Fibroblast of lung (primary cell): ENCODE results near the gene PGA5.

Source experiments
- CTCF ChIP-seq, 2 donors: IDR thresholded peaks in 1 of 2; conservative IDR thresholded peaks in 1 of 2; 1 replicate in 1 of 2; 2 replicates in 1 of 2; pipeline ENCODE4 v1.5.1; 2011 to 2012; ENCODE audit warnings: low read length in 2 of 2, control low read depth in 1 of 2, inconsistent platforms in 1 of 2, low read depth in 1 of 2, mild to moderate bottlenecking in 1 of 2
- EZH2 ChIP-seq: IDR thresholded peaks from 2 replicates; pipeline ENCODE4 v1.5.1; 2012; ENCODE audit warnings: low read length, control low read depth, mild to moderate bottlenecking; ENCODE audit errors: missing control alignments

DNA sequence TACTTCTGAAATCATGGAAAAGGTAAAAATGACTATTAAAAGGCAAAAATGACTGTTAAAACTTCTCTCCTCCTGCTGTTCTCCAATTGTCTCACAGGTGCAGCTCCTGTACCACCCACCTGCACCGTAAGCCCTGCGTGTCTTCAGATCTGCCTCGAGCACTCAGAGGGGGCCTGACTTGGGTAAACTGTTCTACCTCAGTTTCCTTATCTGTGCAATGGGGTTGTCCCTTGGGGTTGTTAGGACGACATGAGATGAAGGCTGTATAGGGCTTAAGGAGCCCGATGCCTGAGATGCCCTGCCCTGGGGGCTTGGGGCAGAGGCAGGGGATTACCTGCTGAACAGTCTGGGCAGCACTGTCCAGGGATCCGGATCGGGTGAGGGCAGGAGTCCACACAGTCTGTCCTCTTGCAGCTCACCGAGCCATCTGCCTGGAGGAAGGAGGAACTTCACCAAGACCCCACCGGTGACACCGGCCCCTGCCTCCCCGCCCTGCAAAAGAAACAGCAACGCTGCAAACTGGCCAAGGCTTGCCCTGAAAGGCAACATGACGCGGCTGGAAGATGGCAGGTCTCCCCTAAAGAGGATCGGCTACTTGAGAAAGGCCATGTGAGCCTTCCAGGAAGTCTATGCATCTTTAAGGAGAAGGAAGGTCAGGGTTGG is 27.7 kb downstream of the PGA5 start:
- TF ChIP-seq CTCF (conservative IDR thresholded peaks at IDR 0.05 in 1 of 2, IDR thresholded peaks at IDR 0.05 in 1 of 2; ENCODE audit: low read depth in 1 of 2, low read length in 2 of 2) (no peak), EZH2 (no peak)
